CD4-positive, alpha-beta T cell treated with Interleukin-21 for 1 hour (primary cell): ENCODE data around the gene GPR180.

ENCODE experiments used
- DNase-seq: peaks from one replicate; pipeline ENCODE4 v3.0.0-alpha.2; 2020

Gene GPR180

DNA sequence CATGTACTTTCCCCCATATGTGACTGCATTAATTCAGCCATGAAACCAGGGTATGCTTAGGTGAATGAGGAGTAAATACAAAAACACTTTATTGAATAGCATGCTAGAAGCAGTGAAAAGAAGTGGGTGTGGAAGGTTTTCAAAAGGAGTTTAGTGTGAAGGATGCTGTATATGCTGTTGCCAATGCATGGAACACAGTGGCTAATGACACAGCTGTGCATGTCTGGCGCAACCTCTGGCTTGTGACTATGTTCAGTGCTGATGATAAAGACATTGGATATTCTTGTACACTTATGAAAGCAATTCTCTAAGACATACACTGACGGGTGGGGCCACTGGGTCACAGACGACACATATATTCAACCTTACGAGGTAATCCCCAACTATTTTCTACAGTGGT lies 55.5 kb downstream of the GPR180 start:
- DNase-seq: no peak

DNA sequence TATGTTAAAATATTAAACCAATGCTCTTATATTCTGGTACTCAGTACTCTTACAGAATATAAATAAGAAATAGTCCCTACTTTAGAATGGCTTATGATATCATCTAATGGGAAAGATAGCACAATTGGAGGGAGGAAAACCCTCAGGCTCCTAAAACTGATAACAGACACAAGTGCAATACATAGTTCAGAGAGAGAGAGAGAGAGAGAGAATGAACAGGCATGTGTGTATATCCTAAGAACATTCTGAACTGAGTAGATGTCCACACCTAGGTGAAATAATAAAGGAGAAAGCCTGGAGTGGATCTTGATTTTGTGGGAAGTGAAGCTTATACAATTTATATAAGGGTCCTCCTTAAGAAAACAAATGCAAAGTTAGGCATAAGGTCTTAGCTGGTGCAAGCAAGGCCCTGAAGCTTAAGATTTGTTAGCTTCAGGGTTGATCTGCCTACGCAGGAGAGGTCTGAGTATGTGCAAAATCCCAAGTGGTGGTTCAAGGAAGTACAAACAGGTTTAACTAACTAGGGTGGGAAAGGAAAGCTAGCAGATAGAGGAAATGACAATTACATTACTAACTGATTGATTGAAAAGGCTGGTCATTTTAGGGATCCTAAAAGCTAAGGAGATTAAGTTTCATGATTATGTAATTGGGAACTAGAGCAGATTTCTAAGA lies 57.4 kb downstream of the GPR180 start:
- no peak for DNase-seq

DNA sequence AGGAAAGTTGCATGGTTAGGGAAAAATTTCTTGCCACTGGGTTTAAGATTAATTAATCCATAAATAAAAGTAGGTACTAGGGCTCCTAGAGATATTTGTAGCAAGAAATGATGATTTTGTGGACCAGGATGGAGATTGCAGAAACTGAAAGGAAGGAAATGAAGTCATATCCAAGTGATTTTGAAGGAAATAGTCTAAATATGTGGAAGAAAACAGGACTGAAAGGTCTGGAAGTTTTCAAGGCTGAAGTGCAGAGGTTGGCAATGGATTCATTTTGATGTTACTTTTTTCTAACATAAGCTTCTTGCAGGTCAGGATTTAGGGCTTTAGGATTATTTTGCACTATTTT lies 57.9 kb downstream of the GPR180 start:
- DNase-seq: no peak

DNA sequence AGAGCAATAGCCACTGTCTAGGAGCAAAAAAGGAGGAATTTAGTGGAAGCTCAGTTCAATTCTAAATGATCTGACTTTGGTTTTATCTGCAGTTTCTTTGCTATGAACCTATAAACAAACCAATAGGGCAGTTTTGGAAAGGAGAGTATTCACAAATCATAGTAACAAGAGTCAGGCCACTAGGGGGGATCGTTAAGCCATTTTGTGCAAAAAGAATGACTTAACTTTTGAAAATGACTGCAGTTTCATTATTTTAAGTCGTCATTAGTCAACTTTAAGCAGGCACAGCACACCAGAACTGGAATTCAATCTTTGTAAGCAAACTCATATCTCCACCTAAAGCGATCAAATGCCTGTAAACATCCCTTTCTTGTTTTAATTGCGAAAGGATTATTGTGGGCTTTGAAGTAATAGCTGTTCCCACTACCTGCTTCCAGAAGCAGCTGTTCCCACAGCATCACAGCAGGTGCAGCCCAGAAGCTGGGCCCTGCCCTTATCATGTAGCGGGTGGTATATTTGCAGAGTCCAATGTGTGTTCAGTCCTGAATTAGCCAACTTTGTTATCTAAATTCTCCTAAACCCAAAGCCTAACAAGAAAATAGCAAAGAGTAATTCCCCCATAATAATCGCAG lies 59.2 kb downstream of the GPR180 start:
- DNase-seq: no peak

DNA sequence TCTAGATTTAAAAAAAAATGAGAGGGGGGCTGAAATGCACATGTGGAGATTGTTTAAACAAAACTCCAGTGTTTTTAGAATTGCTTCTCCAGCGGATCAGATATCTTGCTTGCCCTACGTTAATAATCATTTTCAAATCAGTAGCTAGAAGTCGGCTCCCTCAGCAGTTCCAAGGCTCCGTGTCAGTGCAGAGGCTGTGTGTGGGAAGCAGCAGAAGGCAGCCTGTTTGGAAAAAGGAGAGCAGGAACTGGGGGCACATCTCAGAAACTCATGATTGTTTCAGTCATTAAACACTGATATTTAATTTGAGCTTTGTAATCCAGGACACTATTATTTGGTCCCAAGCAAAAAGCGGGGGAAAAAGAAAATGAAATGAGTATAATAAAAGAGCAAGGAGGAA lies 59.7 kb downstream of the GPR180 start:
- no peak for DNase-seq

DNA sequence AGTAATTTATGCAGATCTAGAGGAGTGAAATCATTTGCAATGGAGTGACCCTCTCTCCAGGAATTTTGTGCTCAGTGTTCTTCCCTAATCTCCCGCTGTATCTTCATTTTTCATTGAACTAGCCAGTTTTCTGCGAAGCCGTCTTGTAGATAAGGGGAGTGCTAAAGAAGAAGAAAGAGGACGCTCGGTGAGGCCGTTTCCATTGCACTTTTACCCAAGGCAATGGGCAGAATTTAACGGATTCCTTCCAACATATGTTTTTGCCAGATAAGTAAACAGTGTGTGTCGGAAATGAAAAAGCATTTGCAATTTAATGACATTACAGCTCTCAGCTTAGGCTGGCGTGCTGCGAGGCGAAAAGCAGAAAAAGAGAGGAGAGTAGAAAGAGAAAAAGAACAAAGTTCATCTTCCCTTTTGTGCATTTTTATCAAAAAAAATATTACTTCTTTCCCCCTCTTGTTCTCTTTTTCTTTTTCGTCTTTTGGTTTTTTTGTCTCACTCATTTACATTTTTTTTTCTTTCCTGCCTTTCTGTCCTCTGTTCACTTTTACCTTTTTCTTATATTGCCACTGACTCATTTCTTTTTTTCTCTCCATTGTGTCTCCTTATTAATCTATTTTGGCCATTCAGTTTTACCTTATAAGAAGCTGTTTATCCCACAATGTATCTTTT lies 60.8 kb downstream of the GPR180 start:
- DNase-seq: no peak

DNA sequence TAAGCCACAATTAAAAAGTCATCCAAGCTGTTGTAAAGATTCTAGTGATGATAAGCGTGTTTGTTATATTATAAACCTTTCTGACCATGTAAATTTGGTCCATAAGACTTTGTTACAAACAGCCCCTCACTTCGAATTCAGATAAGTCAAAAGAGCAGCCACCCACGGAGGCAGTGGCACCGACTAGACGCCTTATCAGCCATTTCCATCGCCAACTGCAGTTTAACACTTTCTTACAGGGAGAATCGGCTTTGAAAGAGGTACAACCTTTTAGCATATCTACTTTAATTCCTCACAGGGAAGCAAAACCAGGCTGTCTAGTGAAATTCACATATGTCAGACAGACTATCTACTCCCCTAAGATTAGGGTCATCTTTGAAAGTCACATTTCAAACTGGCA lies 63.2 kb downstream of the GPR180 start:
- no peak for DNase-seq

DNA sequence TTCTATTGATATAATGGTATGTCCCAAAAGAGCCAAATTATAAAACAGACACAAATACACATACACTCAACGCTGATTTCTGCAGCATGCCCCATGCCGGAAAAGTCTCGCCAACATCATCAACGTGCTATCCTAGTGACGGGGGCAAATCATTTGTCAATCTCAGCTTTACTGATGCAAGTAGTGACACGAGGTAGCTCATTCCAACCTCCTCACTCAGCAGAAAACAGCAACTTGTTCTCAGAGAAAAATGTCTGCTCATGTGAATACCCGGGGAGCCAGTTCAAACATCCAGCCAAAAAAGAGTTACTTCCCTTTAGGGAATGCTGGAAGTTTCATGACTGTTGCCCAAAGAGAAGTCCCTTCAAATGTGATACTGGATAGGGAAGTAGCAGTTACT lies 64.4 kb downstream of the GPR180 start:
- no peak for DNase-seq

DNA sequence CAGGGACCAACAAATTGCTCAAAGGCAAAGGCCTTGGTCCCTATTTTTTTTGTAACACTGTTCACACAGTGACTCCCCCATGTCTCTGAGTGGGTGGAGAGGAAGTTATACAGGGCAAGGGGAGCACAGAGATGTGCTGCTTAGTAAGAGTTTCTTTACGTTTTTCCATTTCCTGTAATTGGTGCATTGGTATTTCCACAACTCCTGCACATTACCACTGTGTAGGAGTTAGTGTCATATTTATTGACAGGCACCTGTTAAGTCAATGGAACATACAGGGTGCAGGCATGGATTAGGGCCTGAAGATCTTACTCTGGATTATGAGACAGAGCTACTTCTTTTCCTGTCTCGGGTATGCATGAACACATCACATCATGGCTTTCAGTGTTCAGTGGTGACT lies 65.5 kb downstream of the GPR180 start:
- DNase-seq: no peak

DNA sequence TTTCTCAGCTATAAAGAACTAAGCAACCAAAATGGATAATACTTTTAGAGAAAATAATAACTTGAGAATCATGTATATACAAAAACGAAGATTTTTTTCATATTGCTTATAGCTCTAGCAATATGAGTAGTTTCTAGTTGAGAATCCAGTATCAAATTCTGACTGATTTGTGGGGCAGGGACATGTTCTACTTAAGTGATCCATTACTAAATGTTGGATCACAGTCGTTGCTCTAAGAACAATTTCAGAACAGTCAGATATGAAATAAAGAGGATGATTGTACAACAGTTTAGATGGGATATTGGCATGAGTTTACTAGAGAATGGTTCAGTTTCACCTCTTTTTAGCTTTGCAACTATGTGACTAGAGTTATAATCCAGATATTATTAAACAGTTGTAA lies 70.7 kb downstream of the GPR180 start:
- DNase-seq: no peak

DNA sequence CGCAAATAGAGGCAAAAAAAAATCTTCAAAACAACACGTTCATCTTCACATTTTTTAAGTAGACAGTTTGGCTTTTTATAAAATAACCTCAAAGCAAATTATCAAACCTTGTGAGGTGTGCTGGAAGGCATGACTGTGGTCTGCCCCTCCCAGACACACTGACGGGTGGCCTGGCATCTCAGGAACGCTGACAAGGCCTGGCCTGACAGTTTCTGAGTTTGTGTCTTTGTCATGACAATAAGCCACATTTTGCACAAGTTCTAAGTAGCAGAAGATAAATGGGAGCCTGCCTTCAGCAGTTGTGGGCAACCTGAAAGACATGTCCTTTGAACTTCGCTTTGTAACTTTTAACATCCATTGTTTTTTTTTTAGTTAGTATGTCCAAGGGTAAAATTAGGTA lies 72.2 kb downstream of the GPR180 start:
- no peak for DNase-seq

DNA sequence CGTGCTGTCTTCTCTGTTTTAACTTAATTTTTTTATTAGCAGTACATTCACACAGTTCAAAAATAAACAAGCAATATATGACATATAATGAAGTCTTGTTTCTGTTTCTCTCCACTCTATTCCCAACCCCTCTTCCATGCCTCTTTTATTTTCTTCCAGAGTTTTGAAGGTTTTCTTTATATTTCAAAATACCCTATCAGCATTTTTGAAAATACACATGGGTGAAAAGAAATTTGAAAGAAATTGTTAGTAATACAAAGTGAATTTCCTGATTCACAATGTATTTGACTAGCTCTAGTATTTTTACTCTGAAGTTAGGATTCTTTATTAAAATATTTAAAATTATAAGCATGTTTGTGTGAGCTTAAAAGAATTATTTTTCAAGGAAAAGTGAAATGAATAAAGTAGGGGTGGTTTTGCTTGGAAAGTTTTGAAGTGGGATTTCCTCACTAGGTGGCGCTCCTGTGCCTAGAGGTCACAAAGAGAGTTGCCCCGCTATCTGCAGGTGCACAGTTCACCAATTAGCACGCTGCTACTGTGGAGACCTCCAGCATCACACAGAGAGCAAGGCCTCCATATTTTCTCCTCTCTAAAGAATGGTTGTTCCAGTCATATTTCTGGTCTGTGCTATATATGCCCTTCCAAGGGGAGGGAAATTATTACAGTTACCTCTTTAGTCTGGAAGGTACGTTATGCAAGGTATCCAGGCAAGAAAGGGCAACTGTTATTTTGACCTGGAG lies 73.1 kb downstream of the GPR180 start:
- DNase-seq: peak; percentile 45

DNA sequence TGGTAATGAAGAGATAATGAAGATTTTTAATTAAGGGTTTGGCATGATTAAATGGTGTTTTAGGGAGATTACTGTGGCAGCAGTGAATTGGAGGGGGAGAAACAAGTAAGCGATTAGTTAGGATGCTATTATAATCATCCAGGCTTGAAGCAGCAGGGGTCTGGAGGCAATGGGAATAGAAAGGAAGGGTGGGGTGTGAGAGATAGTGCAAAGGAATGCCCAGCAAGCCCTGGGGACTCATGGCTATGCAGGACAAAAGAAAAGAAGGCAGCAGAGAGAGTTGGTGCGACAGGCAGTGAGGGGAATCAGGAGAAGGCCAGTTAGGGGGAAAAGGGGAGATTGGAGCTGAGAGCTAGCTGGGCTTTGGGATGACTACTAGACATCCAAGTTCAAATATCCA lies 76.1 kb downstream of the GPR180 start:
- no peak for DNase-seq

DNA sequence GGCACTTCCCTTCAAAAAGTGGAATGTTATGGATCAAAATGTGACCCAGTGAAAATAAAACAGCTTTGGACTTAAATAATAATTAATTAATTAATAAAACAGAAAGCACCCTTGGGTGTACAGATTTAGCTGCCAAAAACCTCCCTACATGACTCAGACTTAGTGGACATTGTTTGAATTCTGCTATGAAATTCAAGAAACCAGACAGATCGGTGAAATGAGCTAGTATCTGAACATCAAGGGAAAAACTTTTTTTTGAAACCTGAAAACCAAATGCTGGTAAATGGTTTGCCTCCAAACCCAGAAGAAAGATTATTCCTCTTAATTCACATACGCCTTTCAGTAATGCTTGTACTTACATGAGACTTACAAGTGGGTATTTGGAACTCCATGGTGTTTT lies 77.2 kb downstream of the GPR180 start:
- no peak for DNase-seq

DNA sequence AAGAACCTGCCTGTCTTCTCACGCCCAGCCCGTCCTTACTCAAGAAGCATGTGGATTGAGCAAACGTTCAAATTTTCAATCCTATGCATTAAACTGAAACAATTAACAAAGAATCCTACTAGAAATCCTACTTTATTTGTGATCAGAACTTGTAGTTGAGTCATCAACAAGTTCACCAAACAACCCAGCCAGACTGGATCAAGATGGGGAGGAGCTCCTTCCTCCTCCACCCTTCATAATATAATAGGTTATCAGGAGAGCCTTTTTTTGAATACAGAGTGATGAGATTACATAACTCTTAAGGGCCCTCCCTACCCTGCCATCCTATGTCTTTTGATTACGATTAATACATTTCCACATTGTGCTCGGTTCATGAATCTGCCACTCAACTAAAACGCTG lies 78.0 kb downstream of the GPR180 start:
- no peak for DNase-seq

DNA sequence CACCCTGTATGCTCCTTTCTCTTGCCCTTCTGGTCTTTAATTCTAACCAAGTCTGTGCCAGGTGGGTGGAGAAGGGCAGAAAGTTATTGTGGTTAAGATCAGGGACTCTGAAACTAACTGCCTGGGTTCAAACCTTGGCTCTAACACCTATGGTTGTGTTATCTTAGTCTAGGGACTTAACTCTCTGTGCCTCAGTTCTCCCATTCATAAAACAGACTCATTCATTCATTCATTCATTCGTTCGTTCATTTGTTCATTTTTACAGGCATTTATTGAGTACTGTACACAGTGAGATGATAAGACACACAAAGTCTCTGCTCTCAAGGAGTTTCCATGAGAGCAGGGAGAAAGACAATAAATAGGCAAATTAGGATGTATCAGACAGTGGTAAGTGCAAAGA lies 80.6 kb downstream of the GPR180 start:
- no peak for DNase-seq

DNA sequence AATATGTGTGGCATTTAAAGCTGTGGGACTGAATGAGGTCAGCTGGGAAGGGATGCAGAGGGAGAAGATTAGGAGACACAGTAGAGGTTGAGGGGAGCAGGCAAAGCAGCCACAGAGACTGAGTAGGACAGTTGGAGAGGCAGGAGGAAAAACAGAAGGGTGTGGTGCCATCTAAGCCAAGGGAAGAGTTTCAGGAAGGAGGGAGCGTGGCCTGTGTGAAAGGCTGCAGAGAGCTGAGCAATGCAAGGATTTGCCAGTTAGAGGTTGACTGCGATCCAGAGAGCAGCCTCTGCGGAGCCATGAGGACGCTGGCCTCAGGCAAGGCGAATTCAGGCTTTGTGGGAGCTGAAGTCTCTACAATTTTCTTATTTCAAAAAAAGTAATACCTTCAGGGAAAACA lies 81.8 kb downstream of the GPR180 start:
- no peak for DNase-seq
